SK-N-SH (cell line): ENCODE results near the gene FPR1. TPM values are rescaled to one million over a fixed set of nuclear protein-coding genes. Genes with fewer than 3 reads are reported as not detected.

Experiments
- CTCF ChIA-PET: fragments of 300-600, 350-600 bp; formaldehyde crosslinking; extraction: SDS; loops from one replicate; lab custom pipeline; 2021; lab: Yijun Ruan, JAX
- POLR2A ChIA-PET: fragments of 350-600 bp; sonication (Branson Sonifier 250); formaldehyde crosslinking; extraction: SDS; loops from one replicate; lab custom pipeline; 2020; ENCODE audit warnings: antibody characterized with exemption, inconsistent platforms; lab: Yijun Ruan, JAX
- DNase-seq: peaks from one replicate; pipeline ENCODE4 v3.0.0; 2012
- H2AFZ ChIP-seq: fragments of 200-600 bp; sonication (generic); 2 replicates; pipeline ENCODE4 v1.8.1; 2016; ENCODE audit warnings: antibody characterized with exemption, mild to moderate bottlenecking, low read depth
- H3F3A ChIP-seq: fragments of 200-600 bp; sonication (generic); replicated peaks from 2 replicates; pipeline ENCODE3; 2016; ENCODE audit warnings: antibody characterized with exemption, mild to moderate bottlenecking; ENCODE audit not compliant: insufficient read depth
- H3K27ac ChIP-seq, 2 experiments: fragments of 200-500 bp in 1 of 2; fragments of 200-600 bp in 1 of 2; sonication (Bioruptor generic) in 1 of 2; sonication (generic), shearing (Covaris generic) in 1 of 2; 2 replicates each; pipeline versions ENCODE4 v1.5.1 to v1.6.1; 2014 to 2016; ENCODE audit warnings: low read depth in 2 of 2, inconsistent platforms in 1 of 2, low read length in 1 of 2, mild to moderate bottlenecking in 1 of 2, mixed read lengths in 1 of 2
- H3K27me3 ChIP-seq: fragments of 200-600 bp; sonication (generic), shearing (Covaris generic); 2 replicates; pipeline ENCODE4 v1.6.1; 2016; ENCODE audit warnings: mixed run types; ENCODE audit not compliant: insufficient read depth
- H3K36me3 ChIP-seq, 2 experiments: fragments of 200-500 bp in 1 of 2; fragments of 200-600 bp in 1 of 2; sonication (Bioruptor generic) in 1 of 2; sonication (generic) in 1 of 2; replicated peaks in 1 of 2; 2 replicates each; pipeline versions ENCODE3 to v1.5.1; 2014 to 2016; ENCODE audit warnings: low read length in 1 of 2, mild to moderate bottlenecking in 1 of 2; ENCODE audit not compliant: insufficient read depth in 2 of 2, control insufficient read depth in 1 of 2
- H3K4me1 ChIP-seq, 2 experiments: fragments of 200-500 bp in 1 of 2; fragments of 200-600 bp in 1 of 2; sonication (Bioruptor generic) in 1 of 2; sonication (generic), shearing (Covaris generic) in 1 of 2; 2 replicates each; pipeline versions ENCODE4 v1.5.1 to v1.6.1; 2014 to 2016; ENCODE audit warnings: low read depth in 1 of 2, low read length in 1 of 2, mixed run types in 1 of 2; ENCODE audit not compliant: insufficient read depth in 2 of 2, control insufficient read depth in 1 of 2
- H3K4me2 ChIP-seq: fragments of 200-600 bp; sonication (generic), shearing (Covaris generic); 2 replicates; pipeline ENCODE4 v1.6.1; 2017; ENCODE audit warnings: mixed run types
- H3K4me3 ChIP-seq, 2 experiments: fragments of 200-500 bp in 1 of 2; fragments of 200-600 bp in 1 of 2; sonication (Bioruptor generic) in 1 of 2; sonication (generic), shearing (Covaris generic) in 1 of 2; 2 replicates each; pipeline versions ENCODE4 v1.5.1 to v1.8.1; 2014 to 2016; ENCODE audit warnings: low read depth in 2 of 2, inconsistent platforms in 1 of 2, low read length in 1 of 2, mild to moderate bottlenecking in 1 of 2, mixed read lengths in 1 of 2, moderate library complexity in 1 of 2
- H3K79me2 ChIP-seq: fragments of 200-600 bp; sonication (generic); 2 replicates; pipeline ENCODE4 v1.8.1; 2017; ENCODE audit warnings: mild to moderate bottlenecking; ENCODE audit not compliant: insufficient read depth
- H3K9ac ChIP-seq: fragments of 200-600 bp; sonication (generic); 2 replicates; pipeline ENCODE4 v1.6.1; 2017; ENCODE audit warnings: mixed run types
- H3K9me2 ChIP-seq: fragments of 200-600 bp; sonication (generic); 2 replicates; pipeline ENCODE4 v1.6.1; 2017; ENCODE audit warnings: mixed run types
- H3K9me3 ChIP-seq: fragments of 200-600 bp; sonication (generic); 2 replicates; pipeline ENCODE4 v1.6.1; 2017; ENCODE audit warnings: mixed run types, mild to moderate bottlenecking, moderate library complexity
- H4K20me1 ChIP-seq: fragments of 200-600 bp; sonication (generic); 2 replicates; pipeline ENCODE4 v1.6.1; 2017; ENCODE audit warnings: mild to moderate bottlenecking, mixed run types; ENCODE audit not compliant: insufficient read depth
- CHD2 ChIP-seq: fragments of 150-350 bp; IDR thresholded peaks from 2 replicates; pipeline ENCODE4 v1.6.1; 2018; ENCODE audit warnings: low read length; ENCODE audit not compliant: partially characterized antibody
- ELF1 ChIP-seq: IDR thresholded peaks from 2 replicates; pipeline ENCODE4 v1.4.0; 2012
- EP300 ChIP-seq, 2 experiments: IDR thresholded peaks; 2 replicates each; pipeline versions ENCODE4 v1.4.0 to v1.6.1; 2012; ENCODE audit warnings: borderline replicate concordance in 1 of 2, low read depth in 1 of 2, low read length in 1 of 2
- FOSL2 ChIP-seq: IDR thresholded peaks from 2 replicates; pipeline ENCODE4 v1.4.0; 2012; ENCODE audit warnings: low read depth, mild to moderate bottlenecking, moderate library complexity, borderline replicate concordance
- FOXJ3 ChIP-seq: sonication (generic); formaldehyde crosslinking; IDR thresholded peaks from 2 replicates; pipeline ENCODE4 v1.5.1; 2020; ENCODE audit warnings: mild to moderate bottlenecking, missing genetic modification reagents
- GABPA ChIP-seq: IDR thresholded peaks from 2 replicates; pipeline ENCODE4 v1.4.0; 2012; ENCODE audit warnings: low read depth, mild to moderate bottlenecking
- GATA2 ChIP-seq: sonication (generic); formaldehyde crosslinking; IDR thresholded peaks from 2 replicates; pipeline ENCODE4 v1.5.0; 2020; ENCODE audit warnings: mild to moderate bottlenecking, missing genetic modification reagents
- JUND ChIP-seq: IDR thresholded peaks from 2 replicates; pipeline ENCODE4 v1.4.0; 2012
- NRF1 ChIP-seq: IDR thresholded peaks from 2 replicates; pipeline ENCODE4 v1.6.1; 2012; ENCODE audit warnings: low read depth, mild to moderate bottlenecking, low read length
- POLR2AphosphoS5 ChIP-seq: IDR thresholded peaks from 2 replicates; pipeline ENCODE4 v1.6.1; 2012; ENCODE audit warnings: low read depth, low read length
- RCOR1 ChIP-seq: fragments of 150-350 bp; IDR thresholded peaks from 2 replicates; pipeline ENCODE4 v1.6.1; 2017; ENCODE audit warnings: antibody characterized with exemption, low read length
- RFX5 ChIP-seq: IDR thresholded peaks from 2 replicates; pipeline ENCODE4 v1.6.1; 2012; ENCODE audit warnings: mild to moderate bottlenecking, improper control_type of control experiment, low read length
- RXRA ChIP-seq: IDR thresholded peaks from 2 replicates; pipeline ENCODE4 v1.4.0; 2012; ENCODE audit warnings: low read depth, mild to moderate bottlenecking, borderline replicate concordance
- SIN3A ChIP-seq: IDR thresholded peaks from 2 replicates; pipeline ENCODE4 v1.6.1; 2012; ENCODE audit warnings: low read depth, mild to moderate bottlenecking, low read length, moderate library complexity, borderline replicate concordance
- TEAD4 ChIP-seq: IDR thresholded peaks from 2 replicates; pipeline ENCODE4 v1.4.0; 2012; ENCODE audit warnings: mild to moderate bottlenecking, borderline replicate concordance; ENCODE audit not compliant: insufficient read depth
- YY1 ChIP-seq: IDR thresholded peaks from 2 replicates; pipeline ENCODE4 v1.4.0; 2012; ENCODE audit warnings: low read depth, mild to moderate bottlenecking
- WGBS: methylation state at CpG from one replicate; pipeline ENCODE4 v1.1.6; 2017; ENCODE audit warnings: low lambda C conversion rate; 5-methylcytosine and 5-hydroxymethylcytosine counted together
- polyA plus RNA-seq, 3 experiments: library from polyadenylated mRNA; depleted of rRNA; stranded (reverse); fragments of >200 nt; gene quantifications; 2 replicates each; pipeline ENCODE4 v1.2.3, GENCODE V29; 2012
- TF ChIP-seq, protein P1 (sequence below): fragments of 150-350 bp; IDR thresholded peaks from 2 replicates; pipeline ENCODE4 v1.6.1; 2016; ENCODE audit warnings: mild to moderate bottlenecking, low read depth, low read length
- TF ChIP-seq, protein P2 (sequence below): fragments of 200-600 bp; sonication (generic); IDR thresholded peaks from 2 replicates; pipeline ENCODE4 v1.6.1; 2017; ENCODE audit warnings: antibody characterized with exemption, mild to moderate bottlenecking, moderate library complexity
- TF ChIP-seq, protein P3 (sequence below): fragments of 150-350 bp; IDR thresholded peaks from 2 replicates; pipeline ENCODE4 v1.6.1; 2017; ENCODE audit warnings: antibody characterized with exemption, low read length, low read depth, borderline replicate concordance
- TF ChIP-seq, protein P4 (sequence below): IDR thresholded peaks from 2 replicates; pipeline ENCODE4 v1.4.0; 2012; ENCODE audit warnings: low read depth

Gene FPR1
- polyA plus RNA-seq, 1 of the 3 experiments (the other 2 are of a cell fraction), result not detected

DNA sequence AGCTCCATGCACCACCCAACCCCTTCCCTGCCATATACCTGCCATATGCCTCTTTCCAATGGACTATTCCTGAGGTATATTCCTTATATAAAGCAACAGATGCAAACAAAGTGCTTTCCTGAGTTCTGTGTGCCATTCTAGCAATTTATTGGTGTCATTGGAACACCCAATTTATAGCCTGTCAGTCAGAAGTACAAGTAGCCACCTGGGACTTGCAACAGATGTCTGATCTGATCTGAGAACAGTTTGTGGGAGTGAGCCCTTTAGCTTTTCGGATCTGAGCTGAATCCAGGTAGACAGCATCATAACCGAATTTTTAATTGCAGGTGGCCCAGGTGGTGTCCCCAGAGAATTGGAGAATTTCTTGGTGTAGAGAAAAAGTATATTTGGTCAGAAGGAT, 42.3 kb upstream of the FPR1 start:
- Histone ChIP-seq H3K4me1 (peaks cover 0 to 30% of the 10 kb centered on the region in 2 experiments; a peak in 2 of 4 replicates), H3K4me3 (no peak overlapping the region), H3K4me2 (no peak overlapping the region), H3K36me3 (no peaks in the 10 kb centered on the region), H3K27me3 (no peaks in the 10 kb centered on the region), H3K9me2 (no peaks in the 10 kb centered on the region), H3K9me3 (no peaks in the 10 kb centered on the region), H2AFZ (no peak overlapping the region), H3F3A (peaks cover 25% of the 10 kb centered on the region), H3K27ac (peak overlapping the region in 1 of 2 experiments; percentile 70; a peak in 1 of 4 replicates), H3K9ac (peak overlapping the region; percentile 13; the same call in 1 of the 2 replicates), H3K79me2 (no peaks in the 10 kb centered on the region; the same call in 1 of the 2 replicates), H4K20me1 (no peaks in the 10 kb centered on the region)
- ChIA-PET POLR2A (no interaction called here), CTCF (no interaction called here)
- TF ChIP-seq FOSL2, result no peak
- no peak for TF ChIP-seq GABPA
- TF ChIP-seq CHD2, result no peak
- TF ChIP-seq RXRA, result no peak
- TF ChIP-seq, protein P1, sequence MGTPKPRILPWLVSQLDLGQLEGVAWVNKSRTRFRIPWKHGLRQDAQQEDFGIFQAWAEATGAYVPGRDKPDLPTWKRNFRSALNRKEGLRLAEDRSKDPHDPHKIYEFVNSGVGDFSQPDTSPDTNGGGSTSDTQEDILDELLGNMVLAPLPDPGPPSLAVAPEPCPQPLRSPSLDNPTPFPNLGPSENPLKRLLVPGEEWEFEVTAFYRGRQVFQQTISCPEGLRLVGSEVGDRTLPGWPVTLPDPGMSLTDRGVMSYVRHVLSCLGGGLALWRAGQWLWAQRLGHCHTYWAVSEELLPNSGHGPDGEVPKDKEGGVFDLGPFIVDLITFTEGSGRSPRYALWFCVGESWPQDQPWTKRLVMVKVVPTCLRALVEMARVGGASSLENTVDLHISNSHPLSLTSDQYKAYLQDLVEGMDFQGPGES, result no peak
- TF ChIP-seq RFX5, result no peak
- TF ChIP-seq FOXJ3 (CRISPR knock-in tag), result no peak
- TF ChIP-seq, protein P2, sequence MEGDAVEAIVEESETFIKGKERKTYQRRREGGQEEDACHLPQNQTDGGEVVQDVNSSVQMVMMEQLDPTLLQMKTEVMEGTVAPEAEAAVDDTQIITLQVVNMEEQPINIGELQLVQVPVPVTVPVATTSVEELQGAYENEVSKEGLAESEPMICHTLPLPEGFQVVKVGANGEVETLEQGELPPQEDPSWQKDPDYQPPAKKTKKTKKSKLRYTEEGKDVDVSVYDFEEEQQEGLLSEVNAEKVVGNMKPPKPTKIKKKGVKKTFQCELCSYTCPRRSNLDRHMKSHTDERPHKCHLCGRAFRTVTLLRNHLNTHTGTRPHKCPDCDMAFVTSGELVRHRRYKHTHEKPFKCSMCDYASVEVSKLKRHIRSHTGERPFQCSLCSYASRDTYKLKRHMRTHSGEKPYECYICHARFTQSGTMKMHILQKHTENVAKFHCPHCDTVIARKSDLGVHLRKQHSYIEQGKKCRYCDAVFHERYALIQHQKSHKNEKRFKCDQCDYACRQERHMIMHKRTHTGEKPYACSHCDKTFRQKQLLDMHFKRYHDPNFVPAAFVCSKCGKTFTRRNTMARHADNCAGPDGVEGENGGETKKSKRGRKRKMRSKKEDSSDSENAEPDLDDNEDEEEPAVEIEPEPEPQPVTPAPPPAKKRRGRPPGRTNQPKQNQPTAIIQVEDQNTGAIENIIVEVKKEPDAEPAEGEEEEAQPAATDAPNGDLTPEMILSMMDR, result no peak
- 3% methylated on average over 2 of the region's 2 CpGs for WGBS
- no peak for DNase-seq

DNA sequence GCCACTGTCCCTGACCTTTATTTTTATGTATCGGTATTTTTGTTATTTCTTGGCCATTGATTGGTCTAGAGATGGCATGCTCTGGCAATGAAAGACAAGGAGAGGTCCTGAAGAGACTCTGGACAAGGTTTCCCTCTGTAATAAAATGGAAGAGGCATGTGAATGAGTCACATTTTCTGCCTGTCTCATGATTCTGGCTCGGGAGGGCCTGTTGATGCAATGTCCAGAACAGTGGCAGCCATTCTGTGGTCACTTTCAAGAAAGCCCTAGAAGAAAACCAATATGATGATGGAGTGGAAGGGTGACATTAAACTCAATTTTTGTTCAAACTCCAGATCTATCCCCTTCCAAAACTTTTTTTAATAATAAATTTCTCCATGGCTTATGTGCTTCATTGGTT, 41.3 kb upstream of the FPR1 start:
- CTCF ChIA-PET, result interaction anchor here (2.0 kb wide), 1 partner anchor 15 kb away, joined by 6 read pairs; no protein-coding TSS in a partner anchor
- Histone ChIP-seq H4K20me1 (no peaks in the 10 kb centered on the region), H3K79me2 (no peaks in the 10 kb centered on the region; the same call in 1 of the 2 replicates), H3K4me1 (peaks cover 0 to 25% of the 10 kb centered on the region in 2 experiments; a peak in 1 of 4 replicates), H3F3A (peaks cover 22% of the 10 kb centered on the region), H3K9me2 (no peaks in the 10 kb centered on the region), H3K9ac (no peak overlapping the region), H3K27me3 (no peaks in the 10 kb centered on the region), H2AFZ (no peak overlapping the region), H3K9me3 (no peaks in the 10 kb centered on the region), H3K27ac (no peak overlapping the region), H3K4me2 (no peak overlapping the region), H3K4me3 (no peak overlapping the region), H3K36me3 (no peaks in the 10 kb centered on the region)
- no peak for DNase-seq
- POLR2A ChIA-PET, result no interaction called here
- WGBS, result 0% methylated on average over 2 of the region's 2 CpGs
- TF ChIP-seq ELF1 (no peak), GABPA (no peak), TEAD4 (no peak), JUND (no peak), POLR2AphosphoS5 (no peak), SIN3A (no peak), YY1 (no peak), RCOR1 (no peak), EP300 (IDR thresholded peaks at IDR 0.05; ENCODE audit: borderline replicate concordance in 1 of 2, low read depth in 1 of 2, low read length in 1 of 2) (no peak), GATA2 (CRISPR knock-in tag) (no peak), NRF1 (no peak)
- TF ChIP-seq, protein P2, result no peak
- TF ChIP-seq, protein P3, sequence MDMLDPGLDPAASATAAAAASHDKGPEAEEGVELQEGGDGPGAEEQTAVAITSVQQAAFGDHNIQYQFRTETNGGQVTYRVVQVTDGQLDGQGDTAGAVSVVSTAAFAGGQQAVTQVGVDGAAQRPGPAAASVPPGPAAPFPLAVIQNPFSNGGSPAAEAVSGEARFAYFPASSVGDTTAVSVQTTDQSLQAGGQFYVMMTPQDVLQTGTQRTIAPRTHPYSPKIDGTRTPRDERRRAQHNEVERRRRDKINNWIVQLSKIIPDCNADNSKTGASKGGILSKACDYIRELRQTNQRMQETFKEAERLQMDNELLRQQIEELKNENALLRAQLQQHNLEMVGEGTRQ, result no peak
- TF ChIP-seq, protein P4, sequence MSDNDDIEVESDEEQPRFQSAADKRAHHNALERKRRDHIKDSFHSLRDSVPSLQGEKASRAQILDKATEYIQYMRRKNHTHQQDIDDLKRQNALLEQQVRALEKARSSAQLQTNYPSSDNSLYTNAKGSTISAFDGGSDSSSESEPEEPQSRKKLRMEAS, result no peak
- TF ChIP-seq, protein P1, result no peak
